Mucosa of stomach (tissue), 1 donor: Measurements from ENCODE around the gene MCAT.

Experiments
- H3K27me3 ChIP-seq: one replicate; pipeline ENCODE4 v1.7.0; 2013; ENCODE audit warnings: mild to moderate bottlenecking, low read length; ENCODE audit not compliant: control insufficient read depth, insufficient read depth
- H3K36me3 ChIP-seq: one replicate; pipeline ENCODE4 v1.7.0; 2013; ENCODE audit warnings: low read length; ENCODE audit not compliant: control insufficient read depth, insufficient read depth
- H3K4me1 ChIP-seq: one replicate; pipeline ENCODE4 v1.7.0; 2013; ENCODE audit warnings: mild to moderate bottlenecking, low read length; ENCODE audit not compliant: control insufficient read depth, insufficient read depth
- H3K4me3 ChIP-seq: one replicate; pipeline ENCODE4 v1.7.0; 2013; ENCODE audit warnings: low read length
- H3K9ac ChIP-seq: one replicate; pipeline ENCODE4 v1.7.0; 2013; ENCODE audit warnings: mild to moderate bottlenecking, low read length, moderate library complexity
- H3K9me3 ChIP-seq: one replicate; pipeline ENCODE4 v1.7.0; 2013; ENCODE audit warnings: mild to moderate bottlenecking, low read length, moderate library complexity; ENCODE audit not compliant: control insufficient read depth
- donor health status: Pancreatic carcinoma.

The MCAT gene

GRCh38 chr22:43180670-43181069, 37.5 kb upstream of the MCAT start:
- peaks cover 11% of the 10 kb centered on the region for H3K36me3 ChIP-seq

GRCh38 chr22:43179911-43180195, 36.7 kb upstream of the MCAT start:
- Histone ChIP-seq H3K4me3 (no peak overlapping the region), H3K4me1 (peaks cover 27% of the 10 kb centered on the region), H3K9ac (no peak overlapping the region), H3K36me3 (peaks cover 11% of the 10 kb centered on the region), H3K27me3 (no peaks in the 10 kb centered on the region), H3K9me3 (no peaks in the 10 kb centered on the region)

More at GRCh38 chr22:43180670-43181069, 37.5 kb upstream of the MCAT start:
- Histone ChIP-seq H3K9ac (no peak overlapping the region), H3K4me3 (no peak overlapping the region), H3K4me1 (peaks cover 26% of the 10 kb centered on the region), H3K27me3 (no peaks in the 10 kb centered on the region), H3K9me3 (no peaks in the 10 kb centered on the region)

GRCh38 chr22:43179146-43179910, 36.1 kb upstream of the MCAT start:
- Histone ChIP-seq H3K36me3 (peaks cover 11% of the 10 kb centered on the region), H3K4me3 (no peak overlapping the region), H3K9ac (no peak overlapping the region), H3K4me1 (peaks cover 27% of the 10 kb centered on the region), H3K9me3 (no peaks in the 10 kb centered on the region), H3K27me3 (no peaks in the 10 kb centered on the region)

- Histone ChIP-seq H3K4me1 (peaks cover 12% of the 10 kb centered on the region), H3K27me3 (no peaks in the 10 kb centered on the region), H3K9me3 (no peaks in the 10 kb centered on the region), H3K4me3 (no peak overlapping the region), H3K9ac (no peak overlapping the region), H3K36me3 (peaks cover 13% of the 10 kb centered on the region)
These were observed 34.3 kb upstream of the MCAT start for GRCh38 chr22:43177479-43177878.

GRCh38 chr22:43176090-43176489, 32.9 kb upstream of the MCAT start:
- H3K4me3 ChIP-seq: no peak overlapping the region
- no peak overlapping the region for H3K9ac ChIP-seq
- peaks cover 26% of the 10 kb centered on the region for H3K4me1 ChIP-seq
- H3K9me3 ChIP-seq: no peaks in the 10 kb centered on the region
- H3K36me3 ChIP-seq: peaks cover 11% of the 10 kb centered on the region
- no peaks in the 10 kb centered on the region for H3K27me3 ChIP-seq

- Histone ChIP-seq H3K9me3 (no peaks in the 10 kb centered on the region), H3K9ac (no peak overlapping the region), H3K36me3 (peaks cover 11% of the 10 kb centered on the region), H3K4me1 (peaks cover 35% of the 10 kb centered on the region), H3K27me3 (no peaks in the 10 kb centered on the region), H3K4me3 (no peak overlapping the region)
These were observed 31.8 kb upstream of the MCAT start for GRCh38 chr22:43174941-43175531.

GRCh38 chr22:43173976-43174720, 30.9 kb upstream of the MCAT start:
- Histone ChIP-seq H3K27me3 (no peaks in the 10 kb centered on the region), H3K36me3 (peaks cover 16% of the 10 kb centered on the region), H3K9ac (no peak overlapping the region), H3K4me3 (no peak overlapping the region), H3K9me3 (no peaks in the 10 kb centered on the region), H3K4me1 (peaks cover 44% of the 10 kb centered on the region)

- H3K4me3 ChIP-seq: no peak overlapping the region
- peaks cover 14% of the 10 kb centered on the region for H3K36me3 ChIP-seq
- peaks cover 48% of the 10 kb centered on the region for H3K4me1 ChIP-seq
- no peak overlapping the region for H3K9ac ChIP-seq
- H3K27me3 ChIP-seq: no peaks in the 10 kb centered on the region
- H3K9me3 ChIP-seq: no peaks in the 10 kb centered on the region
These were observed 30.4 kb upstream of the MCAT start for GRCh38 chr22:43173566-43173965.

- Histone ChIP-seq H3K4me3 (no peak overlapping the region), H3K4me1 (peaks cover 53% of the 10 kb centered on the region), H3K9ac (no peak overlapping the region), H3K36me3 (peaks cover 22% of the 10 kb centered on the region), H3K27me3 (no peaks in the 10 kb centered on the region), H3K9me3 (no peaks in the 10 kb centered on the region)
These were observed 29.0 kb upstream of the MCAT start for GRCh38 chr22:43172191-43172590.

- Histone ChIP-seq H3K27me3 (no peaks in the 10 kb centered on the region), H3K9me3 (no peaks in the 10 kb centered on the region), H3K4me1 (peaks cover 53% of the 10 kb centered on the region), H3K9ac (peak overlapping the region; percentile 58), H3K4me3 (peak overlapping the region; percentile 42), H3K36me3 (peaks cover 22% of the 10 kb centered on the region)
These were observed 28.4 kb upstream of the MCAT start for GRCh38 chr22:43171607-43172006.

GRCh38 chr22:43171019-43171491, 27.9 kb upstream of the MCAT start:
- peak overlapping the region; percentile 42 for H3K4me3 ChIP-seq

GRCh38 chr22:43170131-43170480, 26.9 kb upstream of the MCAT start:
- H3K36me3 ChIP-seq: peaks cover 22% of the 10 kb centered on the region
- H3K4me1 ChIP-seq: peaks cover 48% of the 10 kb centered on the region
- H3K27me3 ChIP-seq: no peaks in the 10 kb centered on the region
- H3K9ac ChIP-seq: peak overlapping the region; percentile 47
- H3K9me3 ChIP-seq: no peaks in the 10 kb centered on the region
- no peak overlapping the region for H3K4me3 ChIP-seq

More at GRCh38 chr22:43171019-43171491, 27.9 kb upstream of the MCAT start:
- H3K36me3 ChIP-seq: peaks cover 22% of the 10 kb centered on the region
- no peaks in the 10 kb centered on the region for H3K9me3 ChIP-seq
- no peaks in the 10 kb centered on the region for H3K27me3 ChIP-seq
- H3K4me1 ChIP-seq: peaks cover 53% of the 10 kb centered on the region
- peak overlapping the region; percentile 58 for H3K9ac ChIP-seq
